MCF 10A (cell line): ENCODE data around the gene NTF3. TPM values are rescaled to one million over a fixed set of nuclear protein-coding genes. Genes with fewer than 3 reads are reported as not detected.

Source experiments
- BruUV-seq: library from RNA; stranded (reverse); fragments of 400-500 nt; replicated peaks from 2 replicates; lab custom pipeline; 2021; lab: Mats Ljungman, UMichigan
- CTCF ChIA-PET: fragments of 300-600 bp; sonication (Branson Sonifier 250); formaldehyde crosslinking; extraction: SDS; loops from one replicate; lab custom pipeline; 2021; ENCODE audit warnings: antibody characterized with exemption, inconsistent platforms; lab: Yijun Ruan, JAX
- POLR2A ChIA-PET: fragments of 300-600, 350-650 bp; sonication (Branson Sonifier 250); formaldehyde crosslinking; extraction: SDS; loops from one replicate; lab custom pipeline; 2020; ENCODE audit warnings: antibody characterized with exemption, inconsistent platforms; lab: Yijun Ruan, JAX
- DNase-seq: peaks from one replicate; pipeline ENCODE4 v3.0.0-alpha.2; 2018; ENCODE audit not compliant: unreplicated experiment
- H3K27ac Mint-ChIP-seq: one replicate; pipeline ENCODE4 v1.8.0; 2022; ENCODE audit warnings: mild to moderate bottlenecking, low read depth, mixed read lengths; ENCODE audit not compliant: unreplicated experiment
- H3K27me3 Mint-ChIP-seq: one replicate; pipeline ENCODE4 v1.8.0; 2022; ENCODE audit warnings: mixed read lengths; ENCODE audit not compliant: insufficient read depth, unreplicated experiment
- H3K36me3 Mint-ChIP-seq: one replicate; pipeline ENCODE4 v1.8.0; 2022; ENCODE audit warnings: mild to moderate bottlenecking, moderate library complexity, mixed read lengths; ENCODE audit not compliant: insufficient read depth, unreplicated experiment
- H3K4me1 Mint-ChIP-seq: one replicate; pipeline ENCODE4 v1.8.0; 2022; ENCODE audit warnings: mixed read lengths; ENCODE audit not compliant: insufficient read depth, unreplicated experiment
- H3K4me3 Mint-ChIP-seq: one replicate; pipeline ENCODE4 v1.8.0; 2022; ENCODE audit warnings: mild to moderate bottlenecking, moderate library complexity, mixed read lengths; ENCODE audit not compliant: unreplicated experiment
- H3K9me3 Mint-ChIP-seq: one replicate; pipeline ENCODE4 v1.8.0; 2022; ENCODE audit warnings: mixed read lengths; ENCODE audit not compliant: unreplicated experiment
- intact Hi-C: fragments of 100-400 bp; cut with micrococcal nuclease; formaldehyde crosslinking; loops from 2 replicates; pipeline ENCODE4 v1.14.1; 2022
- total RNA-seq: library from RNA; stranded (reverse); gene quantifications from 2 replicates; pipeline ENCODE4 v1.2.3, GENCODE V29; 2022
- TF ChIP-seq, protein P1 (sequence below): fragments of 200-600 bp; IDR thresholded peaks from one replicate; pipeline ENCODE4 v1.8.0; 2022; ENCODE audit warnings: antibody characterized with exemption, mild to moderate bottlenecking; ENCODE audit not compliant: unreplicated experiment

NTF3 gene
- total RNA-seq, 1 experiment from 2014 or later: not detected

DNA sequence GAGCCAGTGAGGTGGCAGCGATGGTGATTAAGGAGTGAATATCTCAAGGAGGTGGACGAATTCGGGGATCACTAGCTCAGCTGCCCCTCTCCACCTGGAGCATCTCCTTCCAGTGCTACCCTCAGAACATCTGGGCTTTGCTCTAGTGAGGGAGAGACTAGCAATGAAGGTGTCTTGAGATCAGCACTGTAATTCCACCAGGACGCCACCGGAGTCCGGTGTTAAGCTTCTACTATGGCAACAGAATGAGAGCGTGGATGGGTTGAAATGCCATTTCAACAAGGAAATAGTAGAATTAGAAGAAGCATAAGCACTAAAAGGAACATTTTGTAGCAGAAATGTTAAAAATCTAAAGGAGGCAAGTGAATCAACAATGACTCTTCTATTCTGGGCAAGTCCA is 61.1 kb downstream of the NTF3 start:
- no peak overlapping the region for H3K4me3 Mint-ChIP-seq
- intact Hi-C loops: no loop called here
- TF ChIP-seq, protein P1, sequence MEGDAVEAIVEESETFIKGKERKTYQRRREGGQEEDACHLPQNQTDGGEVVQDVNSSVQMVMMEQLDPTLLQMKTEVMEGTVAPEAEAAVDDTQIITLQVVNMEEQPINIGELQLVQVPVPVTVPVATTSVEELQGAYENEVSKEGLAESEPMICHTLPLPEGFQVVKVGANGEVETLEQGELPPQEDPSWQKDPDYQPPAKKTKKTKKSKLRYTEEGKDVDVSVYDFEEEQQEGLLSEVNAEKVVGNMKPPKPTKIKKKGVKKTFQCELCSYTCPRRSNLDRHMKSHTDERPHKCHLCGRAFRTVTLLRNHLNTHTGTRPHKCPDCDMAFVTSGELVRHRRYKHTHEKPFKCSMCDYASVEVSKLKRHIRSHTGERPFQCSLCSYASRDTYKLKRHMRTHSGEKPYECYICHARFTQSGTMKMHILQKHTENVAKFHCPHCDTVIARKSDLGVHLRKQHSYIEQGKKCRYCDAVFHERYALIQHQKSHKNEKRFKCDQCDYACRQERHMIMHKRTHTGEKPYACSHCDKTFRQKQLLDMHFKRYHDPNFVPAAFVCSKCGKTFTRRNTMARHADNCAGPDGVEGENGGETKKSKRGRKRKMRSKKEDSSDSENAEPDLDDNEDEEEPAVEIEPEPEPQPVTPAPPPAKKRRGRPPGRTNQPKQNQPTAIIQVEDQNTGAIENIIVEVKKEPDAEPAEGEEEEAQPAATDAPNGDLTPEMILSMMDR: no peak
- BruUV-seq: no TSS peak
- H3K36me3 Mint-ChIP-seq: no peaks in the 10 kb centered on the region
- CTCF ChIA-PET: no interaction called here
- no peak for DNase-seq
- H3K27ac Mint-ChIP-seq: no peak overlapping the region
- no peaks in the 10 kb centered on the region for H3K27me3 Mint-ChIP-seq
- H3K9me3 Mint-ChIP-seq: peaks cover 49% of the 10 kb centered on the region
- no peaks in the 10 kb centered on the region for H3K4me1 Mint-ChIP-seq
- POLR2A ChIA-PET: no interaction called here

- H3K27me3 Mint-ChIP-seq: no peaks in the 10 kb centered on the region
- H3K9me3 Mint-ChIP-seq: peaks cover 44% of the 10 kb centered on the region
- intact Hi-C loops: no loop called here
- no peaks in the 10 kb centered on the region for H3K36me3 Mint-ChIP-seq
- CTCF ChIA-PET: no interaction called here
- no peak for DNase-seq
- H3K4me1 Mint-ChIP-seq: no peaks in the 10 kb centered on the region
- TF ChIP-seq, protein P1: no peak
- no TSS peak for BruUV-seq
- H3K4me3 Mint-ChIP-seq: no peak overlapping the region
- H3K27ac Mint-ChIP-seq: no peak overlapping the region
- POLR2A ChIA-PET: no interaction called here
Observed at GRCh38 chr12:5494343-5494742, 62.4 kb downstream of the NTF3 start.

DNA sequence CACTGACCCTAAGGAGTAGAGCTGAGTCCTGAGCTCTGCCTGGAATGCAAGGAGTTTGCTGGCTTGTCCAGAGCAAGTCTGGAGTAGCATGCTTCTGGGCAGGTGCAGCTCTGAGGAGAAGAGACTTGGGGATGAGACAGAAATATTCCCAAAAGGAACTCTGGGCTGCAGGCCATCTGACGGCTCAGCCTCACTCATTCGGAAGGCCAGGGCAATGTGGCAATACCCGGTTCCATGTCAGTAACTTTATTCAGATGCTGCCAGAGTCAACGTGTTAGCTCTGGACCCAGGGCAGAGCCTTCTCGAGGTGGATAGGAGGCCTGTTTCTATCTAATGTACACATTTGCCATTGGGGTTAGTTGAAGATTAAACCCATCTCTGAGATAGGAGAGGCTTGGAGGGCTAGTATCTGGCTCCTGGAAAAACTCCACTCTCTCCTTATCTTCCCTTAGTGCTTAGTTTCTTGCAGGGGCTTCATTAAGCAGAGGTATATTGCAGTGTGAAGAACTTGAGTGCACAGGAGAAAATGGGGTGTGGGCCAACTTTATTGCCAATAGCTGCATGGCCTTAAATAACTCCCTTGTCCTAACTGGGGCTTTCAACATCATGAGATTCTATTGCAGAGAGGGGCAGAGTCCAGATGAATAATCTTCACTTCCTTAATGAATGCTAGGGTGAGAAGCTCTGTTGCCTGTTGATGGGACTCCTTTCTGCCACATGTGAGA is 65.6 kb downstream of the NTF3 start:
- Mint-ChIP-seq H3K36me3 (no peaks in the 10 kb centered on the region), H3K27me3 (no peaks in the 10 kb centered on the region), H3K27ac (no peak overlapping the region), H3K9me3 (peaks cover 49% of the 10 kb centered on the region), H3K4me1 (no peaks in the 10 kb centered on the region), H3K4me3 (no peak overlapping the region)
- no TSS peak for BruUV-seq
- TF ChIP-seq, protein P1: no peak
- CTCF ChIA-PET: interaction anchor here (0.6 kb wide), 1 partner anchor 65 kb away, joined by 3 read pairs; no protein-coding TSS in a partner anchor
- no peak for DNase-seq
- intact Hi-C loops: no loop called here
- POLR2A ChIA-PET: no interaction called here

DNA sequence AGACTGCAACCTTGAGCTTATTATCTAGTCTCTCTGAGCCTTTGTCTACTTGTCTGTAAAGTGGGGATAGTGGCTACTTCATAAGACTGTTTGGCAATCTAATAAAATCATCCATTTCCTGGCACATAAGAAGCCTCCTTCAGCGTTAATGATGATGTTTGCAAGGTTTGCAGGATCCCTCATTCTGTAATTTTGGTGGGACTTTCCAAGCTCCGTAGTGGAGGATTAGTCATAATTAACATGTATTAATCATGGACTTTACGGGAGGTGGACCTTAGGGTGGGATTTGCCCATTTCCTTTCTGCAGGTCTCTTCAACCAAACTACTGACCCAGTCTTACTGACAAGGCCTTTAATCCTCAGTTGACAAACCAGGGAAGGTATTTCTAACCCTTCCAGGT is 66.2 kb downstream of the NTF3 start:
- ChIA-PET CTCF (no interaction called here), POLR2A (no interaction called here)
- Mint-ChIP-seq H3K4me1 (no peaks in the 10 kb centered on the region), H3K27me3 (no peaks in the 10 kb centered on the region), H3K9me3 (peaks cover 51% of the 10 kb centered on the region), H3K4me3 (no peak overlapping the region), H3K36me3 (no peaks in the 10 kb centered on the region), H3K27ac (no peak overlapping the region)
- BruUV-seq: no TSS peak
- intact Hi-C loops: no loop called here
- TF ChIP-seq, protein P1: no peak
- no peak for DNase-seq
